Left kidney (tissue), 8 donors: ENCODE data around the gene CYBC1. TPM values are rescaled to one million over a fixed set of nuclear protein-coding genes. Genes with fewer than 3 reads are reported as not detected.
A peak's percentile ranks its signal among the peaks of the same experiment; 100 is the strongest.

Source experiments
- DNase-seq: peaks from one replicate; pipeline ENCODE4 v3.0.0-alpha.2; 2013
- long read RNA-seq, 8 donors: transcript quantifications; one replicate each; lab custom pipeline, GENCODE V29; 2026
- polyA plus RNA-seq: library from polyadenylated mRNA; unstranded; fragments of 120-200 nt; gene quantifications from one replicate; pipeline ENCODE4 v1.2.1, GENCODE V29; 2013; ENCODE audit not compliant: insufficient read length

Gene CYBC1
- 43.3 TPM for polyA plus RNA-seq
- long read RNA-seq, donor 1, transcript CYBC1-201 (7 exons, 2,093 nt): major isoform, 5 of 11 reads
- long read RNA-seq, donor 1, partial matches to known transcripts: 0 of 11 reads
- long read RNA-seq, donor 1, other reads (novel, unspliced or antisense): 0 of 11 reads
- long read RNA-seq, donor 2, full-length matches to known transcripts: 22 of 22 reads
- long read RNA-seq, donor 2, partial matches to known transcripts: 0 of 22 reads
- long read RNA-seq, donor 2, other reads (novel, unspliced or antisense): 0 of 22 reads
- long read RNA-seq, donor 3, transcript CYBC1-201 (7 exons, 2,093 nt): major isoform, 5 of 9 reads
- long read RNA-seq, donor 3, partial matches to known transcripts: 0 of 9 reads
- long read RNA-seq, donor 3, other reads (novel, unspliced or antisense): 0 of 9 reads
- long read RNA-seq, donor 4, partial matches to known transcripts: 0 of 2 reads
- long read RNA-seq, donor 4, other reads (novel, unspliced or antisense): 0 of 2 reads
- long read RNA-seq, donor 5, transcript CYBC1-201 (7 exons, 2,093 nt): major isoform, 16 of 20 reads
- long read RNA-seq, donor 5, partial matches to known transcripts: 0 of 20 reads
- long read RNA-seq, donor 5, other reads (novel, unspliced or antisense): 0 of 20 reads
- long read RNA-seq, donor 6, transcript CYBC1-201 (7 exons, 2,093 nt): major isoform, 12 of 19 reads
- long read RNA-seq, donor 6, partial matches to known transcripts: 0 of 19 reads
- long read RNA-seq, donor 6, other reads (novel, unspliced or antisense): 0 of 19 reads
- long read RNA-seq, donor 7, transcript CYBC1-201 (7 exons, 2,093 nt): major isoform, 5 of 12 reads
- long read RNA-seq, donor 7, partial matches to known transcripts: 0 of 12 reads
- long read RNA-seq, donor 7, other reads (novel, unspliced or antisense): 0 of 12 reads
- long read RNA-seq, donor 8, partial matches to known transcripts: 0 of 3 reads
- long read RNA-seq, donor 8, other reads (novel, unspliced or antisense): 0 of 3 reads

GRCh38 chr17:82450357-82451106 lies at the start of gene CYBC1:
Gene CYBC1 (minus strand): TSS chr17:82450752. CDS start chr17:82449254, 1,498 bp downstream.
- DNase-seq: peak; percentile 89

GRCh38 chr17:82497483-82498405 lies 47.2 kb upstream of the CYBC1 start:
- no peak for DNase-seq

- peak; percentile 92 for DNase-seq
Observed at GRCh38 chr17:82496529-82497434, 46.2 kb upstream of the CYBC1 start.

- no peak for DNase-seq
Observed at GRCh38 chr17:82495844-82496528, 45.4 kb upstream of the CYBC1 start.

- peak; percentile 79 for DNase-seq
Observed at GRCh38 chr17:82494236-82495055, 43.9 kb upstream of the CYBC1 start.

GRCh38 chr17:82493226-82493781 lies 42.8 kb upstream of the CYBC1 start:
- DNase-seq: no peak

GRCh38 chr17:82492643-82493225 lies 42.2 kb upstream of the CYBC1 start:
- DNase-seq: no peak

GRCh38 chr17:82491533-82491932 lies 41.0 kb upstream of the CYBC1 start:
- DNase-seq: no peak

GRCh38 chr17:82491196-82491530 lies 40.6 kb upstream of the CYBC1 start:
- DNase-seq: no peak

GRCh38 chr17:82490512-82491195 lies 40.1 kb upstream of the CYBC1 start:
- DNase-seq: no peak

GRCh38 chr17:82489851-82490511 lies 39.4 kb upstream of the CYBC1 start:
- no peak for DNase-seq

- DNase-seq: no peak
Observed at GRCh38 chr17:82489117-82489516, 38.6 kb upstream of the CYBC1 start.

GRCh38 chr17:82487910-82488309 lies 37.4 kb upstream of the CYBC1 start:
- no peak for DNase-seq

- no peak for DNase-seq
Observed at GRCh38 chr17:82486231-82487094, 35.9 kb upstream of the CYBC1 start.

GRCh38 chr17:82483836-82484235 lies 33.3 kb upstream of the CYBC1 start:
- DNase-seq: no peak
